Neuronal stem cell (in vitro differentiated cells): ENCODE results near the gene MS4A7.
A peak's percentile ranks its signal among the peaks of the same experiment; 100 is the strongest.

ENCODE experiments used
- DNase-seq: peaks from one replicate; pipeline ENCODE4 v3.0.0-alpha.2; 2013; ENCODE audit warnings: low spot score
- H2AFZ ChIP-seq: one replicate; pipeline ENCODE4 v1.6.1; 2013; ENCODE audit warnings: mild to moderate bottlenecking, low read length, inconsistent platforms
- H2AK5ac ChIP-seq: 2 replicates; pipeline ENCODE4 v1.6.1; 2013; ENCODE audit warnings: low read depth, mild to moderate bottlenecking, inconsistent platforms, low read length, moderate library complexity, mixed read lengths
- H2BK120ac ChIP-seq: 2 replicates; pipeline ENCODE4 v1.6.1; 2013; ENCODE audit warnings: low read depth, mild to moderate bottlenecking, inconsistent platforms, low read length, moderate library complexity, mixed read lengths
- H2BK12ac ChIP-seq: one replicate; pipeline ENCODE4 v1.6.1; 2013; ENCODE audit warnings: low read length, inconsistent platforms
- H2BK15ac ChIP-seq: 2 replicates; pipeline ENCODE4 v1.6.1; 2013; ENCODE audit warnings: mild to moderate bottlenecking, low read length, inconsistent platforms, mixed read lengths
- H2BK5ac ChIP-seq: one replicate; pipeline ENCODE4 v1.6.1; 2013; ENCODE audit warnings: inconsistent platforms, mild to moderate bottlenecking, low read length, moderate library complexity
- H3K14ac ChIP-seq: one replicate; pipeline ENCODE4 v1.6.1; 2013; ENCODE audit warnings: low read length, inconsistent platforms
- H3K18ac ChIP-seq: 2 replicates; pipeline ENCODE4 v1.6.1; 2013; ENCODE audit warnings: low read length, inconsistent platforms
- H3K23ac ChIP-seq: 2 replicates; pipeline ENCODE4 v1.6.1; 2013; ENCODE audit warnings: low read depth, mild to moderate bottlenecking, mixed read lengths, low read length, inconsistent platforms; ENCODE audit not compliant: poor library complexity
- H3K27ac ChIP-seq: replicated peaks from 3 replicates; pipeline ENCODE4 v1.5.1; 2013; ENCODE audit warnings: low read length, inconsistent platforms
- H3K27me3 ChIP-seq, 3 experiments: 2 replicates each; pipeline ENCODE4 v1.6.1; 2013; ENCODE audit warnings: low read length in 3 of 3, mild to moderate bottlenecking in 2 of 3, inconsistent platforms in 1 of 3, low read depth in 1 of 3, mixed read lengths in 1 of 3, moderate library complexity in 1 of 3; ENCODE audit not compliant: control insufficient read depth in 3 of 3, insufficient read depth in 3 of 3
- H3K36me3 ChIP-seq, 2 donors: replicated peaks in 1 of 2; 2 replicates each; pipeline ENCODE4 v1.6.1; 2013; ENCODE audit warnings: low read length in 2 of 2; ENCODE audit not compliant: control insufficient read depth in 2 of 2, insufficient read depth in 2 of 2
- H3K4ac ChIP-seq: 2 replicates; pipeline ENCODE4 v1.6.1; 2013; ENCODE audit warnings: inconsistent platforms, mild to moderate bottlenecking, low read length, moderate library complexity
- H3K4me1 ChIP-seq, 2 donors: 1 replicate in 1 of 2; 2 replicates in 1 of 2; pipeline ENCODE4 v1.6.1; 2013; ENCODE audit warnings: low read length in 2 of 2, low read depth in 1 of 2; ENCODE audit not compliant: control insufficient read depth in 2 of 2, insufficient read depth in 1 of 2
- H3K4me2 ChIP-seq: one replicate; pipeline ENCODE4 v1.6.1; 2013; ENCODE audit warnings: mild to moderate bottlenecking, low read length, inconsistent platforms; ENCODE audit not compliant: insufficient read depth, poor library complexity, severe bottlenecking
- H3K4me3 ChIP-seq, 2 donors: 2 replicates each; pipeline ENCODE4 v1.5.1; 2013; ENCODE audit warnings: low read length in 2 of 2, mild to moderate bottlenecking in 2 of 2, inconsistent platforms in 1 of 2, moderate library complexity in 1 of 2
- H3K79me1 ChIP-seq: one replicate; pipeline ENCODE4 v1.6.1; 2013; ENCODE audit warnings: low read depth, mild to moderate bottlenecking, inconsistent platforms, low read length, moderate library complexity
- H3K9ac ChIP-seq: one replicate; pipeline ENCODE4 v1.6.1; 2013; ENCODE audit warnings: mild to moderate bottlenecking, low read depth, low read length, inconsistent platforms; ENCODE audit not compliant: poor library complexity
- H3K9me3 ChIP-seq, 2 donors: replicated peaks in 1 of 2; 2 replicates each; pipeline versions ENCODE3 to v1.6.1; 2013; ENCODE audit warnings: low read length in 2 of 2, mild to moderate bottlenecking in 2 of 2, inconsistent platforms in 1 of 2, low read depth in 1 of 2, mixed read lengths in 1 of 2, moderate library complexity in 1 of 2; ENCODE audit not compliant: control insufficient read depth in 2 of 2, insufficient read depth in 1 of 2
- H4K8ac ChIP-seq: one replicate; pipeline ENCODE4 v1.6.1; 2013; ENCODE audit warnings: low read depth, mild to moderate bottlenecking, inconsistent platforms, low read length, moderate library complexity
- H4K91ac ChIP-seq: one replicate; pipeline ENCODE4 v1.6.1; 2013; ENCODE audit warnings: low read length, low read depth, mild to moderate bottlenecking, inconsistent platforms; ENCODE audit not compliant: poor library complexity
- WGBS, 2 donors: extraction: QIAGEN DNeasy Blood & Tissue Kit; methylation state at CpG; one replicate each; pipeline ENCODE4 v1.1.7; 2013; ENCODE audit warnings: missing lambda C conversion rate in 2 of 2, mixed read lengths in 1 of 2; ENCODE audit not compliant: insufficient read length in 2 of 2, insufficient replicate concordance in 1 of 2; ENCODE audit errors: extremely low coverage in 2 of 2; 5-methylcytosine and 5-hydroxymethylcytosine counted together

MS4A7 gene

GRCh38 chr11:60357771-60358170 lies 20.6 kb upstream of the MS4A7 start:
- Histone ChIP-seq H2BK12ac (no peak overlapping the region), H3K14ac (no peak overlapping the region), H3K23ac (no peak overlapping the region), H3K36me3 (no peaks in the 10 kb centered on the region), H3K4me3 (no peak overlapping the region), H2AK5ac (no peak overlapping the region), H3K18ac (no peak overlapping the region), H3K9me3 (peaks cover 0 to 6% of the 10 kb centered on the region in 2 donors), H4K8ac (no peak overlapping the region), H2BK5ac (no peak overlapping the region), H3K4ac (no peak overlapping the region), H3K79me1 (peaks cover 2% of the 10 kb centered on the region), H3K27me3 (no peaks in the 10 kb centered on the region), H2BK15ac (no peak overlapping the region), H4K91ac (no peak overlapping the region), H2AFZ (no peak overlapping the region), H3K4me1 (no peaks in the 10 kb centered on the region), H3K27ac (no peak overlapping the region), H3K9ac (no peak overlapping the region), H3K4me2 (no peak overlapping the region), H2BK120ac (no peak overlapping the region)
- DNase-seq = no peak
- WGBS, 2 donors = no CpG with 5 or more reads among the region's 2 CpGs

DNA sequence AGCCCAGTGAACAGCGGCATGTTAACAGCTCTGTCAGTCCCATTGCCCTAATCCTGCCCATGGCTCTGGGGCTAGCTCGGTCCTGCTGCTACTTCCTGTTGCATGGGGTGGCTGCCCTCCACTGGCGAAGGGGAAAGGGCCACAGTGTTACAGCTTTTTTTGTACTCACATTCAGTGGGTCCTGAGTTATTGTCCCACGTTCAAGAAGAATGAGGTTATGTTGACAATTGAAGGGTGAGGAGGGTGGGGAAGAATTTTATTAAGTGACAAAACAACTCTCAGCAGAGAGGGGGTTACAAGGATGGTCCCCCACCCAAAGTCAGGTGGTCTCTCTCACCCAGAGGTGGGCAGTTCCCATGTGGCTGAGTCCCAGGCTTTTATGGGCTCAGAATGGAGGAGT lies 17.7 kb upstream of the MS4A7 start:
- Histone ChIP-seq H2BK15ac (no peak overlapping the region), H3K23ac (no peak overlapping the region), H3K36me3 (no peaks in the 10 kb centered on the region), H3K4me2 (no peak overlapping the region), H3K79me1 (peaks cover 2% of the 10 kb centered on the region), H3K27ac (no peak overlapping the region), H3K14ac (no peak overlapping the region), H4K8ac (no peak overlapping the region), H3K4me3 (no peak overlapping the region), H3K4ac (no peak overlapping the region), H2BK12ac (no peak overlapping the region), H3K27me3 (no peaks in the 10 kb centered on the region), H3K4me1 (no peaks in the 10 kb centered on the region), H2AFZ (no peak overlapping the region), H2BK120ac (no peak overlapping the region), H3K18ac (no peak overlapping the region), H4K91ac (no peak overlapping the region), H2BK5ac (no peak overlapping the region), H3K9me3 (peaks cover 0 to 6% of the 10 kb centered on the region in 2 donors), H3K9ac (no peak overlapping the region), H2AK5ac (no peak overlapping the region)
- no CpG with 5 or more reads among the region's 4 CpGs for WGBS, 2 donors
- DNase-seq = no peak

GRCh38 chr11:60362241-60362640 lies 16.1 kb upstream of the MS4A7 start:
- no CpG with 5 or more reads among the region's 1 CpG for WGBS, 2 donors
- no peak overlapping the region for H3K27ac ChIP-seq
- peaks cover 0 to 3% of the 10 kb centered on the region in 2 donors for H3K9me3 ChIP-seq
- no peak overlapping the region for H2AK5ac ChIP-seq
- DNase-seq = no peak
- H3K9ac ChIP-seq = no peak overlapping the region
- no peaks in the 10 kb centered on the region for H3K79me1 ChIP-seq
- H3K4me3 ChIP-seq = no peak overlapping the region
- H3K27me3 ChIP-seq = no peaks in the 10 kb centered on the region
- H2AFZ ChIP-seq = no peak overlapping the region
- H2BK120ac ChIP-seq = no peak overlapping the region
- H2BK5ac ChIP-seq = no peak overlapping the region
- no peak overlapping the region for H3K18ac ChIP-seq
- H3K4me1 ChIP-seq = no peaks in the 10 kb centered on the region
- no peak overlapping the region for H3K14ac ChIP-seq
- H3K4me2 ChIP-seq = no peak overlapping the region
- H4K91ac ChIP-seq = no peak overlapping the region
- no peak overlapping the region for H3K4ac ChIP-seq
- no peak overlapping the region for H2BK15ac ChIP-seq
- H3K23ac ChIP-seq = no peak overlapping the region
- no peak overlapping the region for H4K8ac ChIP-seq
- no peaks in the 10 kb centered on the region for H3K36me3 ChIP-seq
- H2BK12ac ChIP-seq = no peak overlapping the region

- Histone ChIP-seq H3K14ac (no peak overlapping the region), H3K27ac (no peak overlapping the region), H3K36me3 (no peaks in the 10 kb centered on the region), H3K4me2 (no peak overlapping the region), H4K8ac (no peak overlapping the region), H3K4me1 (no peaks in the 10 kb centered on the region), H4K91ac (no peak overlapping the region), H2BK12ac (no peak overlapping the region), H2AFZ (no peak overlapping the region), H3K23ac (no peak overlapping the region), H3K9me3 (peaks cover 0 to 3% of the 10 kb centered on the region in 2 donors), H2AK5ac (no peak overlapping the region), H3K9ac (no peak overlapping the region), H2BK120ac (no peak overlapping the region), H3K79me1 (no peaks in the 10 kb centered on the region), H3K4ac (no peak overlapping the region), H3K27me3 (no peaks in the 10 kb centered on the region), H3K4me3 (no peak overlapping the region), H3K18ac (no peak overlapping the region), H2BK5ac (no peak overlapping the region), H2BK15ac (no peak overlapping the region)
- no CpG with 5 or more reads among the region's 7 CpGs for WGBS, 2 donors
- DNase-seq = peak; percentile 72
Observed at GRCh38 chr11:60363542-60364470, 14.5 kb upstream of the MS4A7 start.
